ENCODE results near the gene UMODL1. TPM values are rescaled to one million over a fixed set of nuclear protein-coding genes. Genes with fewer than 3 reads are reported as not detected.

The UMODL1 gene
- total and polyA plus RNA-seq, 3 experiments from 2014 or later: 0.07 TPM; not detected in 2

GRCh38 chr21:42107177-42107880, 36.2 kb downstream of the UMODL1 start:
- Mint-ChIP-seq H3K27ac (no peak overlapping the region), H3K4me3 (no peak overlapping the region), H3K4me1 (peaks cover 4 to 7% (median 5%) of the 10 kb centered on the region in 3 donors), H3K36me3 (no peaks in the 10 kb centered on the region), H3K9me3 (no peaks in the 10 kb centered on the region), H3K27me3 (peaks cover 3 to 5% of the 10 kb centered on the region in 2 donors)
- POLR2A ChIA-PET: interaction anchor here (1.4 to 1.5 kb wide), 2 partner anchors 45 to 98 kb away, joined by 8 to 13 read pairs; partner anchors contain the start of gene ZBTB21
- H3K36me3 ChIP-seq (ENCODE audit: insufficient read depth, low read length): no peaks in the 10 kb centered on the region
- H3K27ac ChIP-seq (ENCODE audit: low read depth, low read length): no peak overlapping the region
- no peak for DNase-seq
- no peaks in the 10 kb centered on the region for H3K9me3 ChIP-seq (ENCODE audit: low read length)
- CTCF ChIA-PET: interaction anchor here (0.6 to 5.0 kb wide), 44 partner anchors 10 to 823 kb away, joined by 3 to 52 read pairs (median 5); partner anchors contain the start of genes PRDM15 and ZBTB21
- peaks cover 4% of the 10 kb centered on the region for H3K27me3 ChIP-seq (ENCODE audit: insufficient read depth, low read length, poor library complexity, severe bottlenecking)
- H3K4me3 ChIP-seq (ENCODE audit: low read length): no peak overlapping the region
- peaks cover 16% of the 10 kb centered on the region for H3K4me1 ChIP-seq (ENCODE audit: insufficient read depth, low read length)

DNA sequence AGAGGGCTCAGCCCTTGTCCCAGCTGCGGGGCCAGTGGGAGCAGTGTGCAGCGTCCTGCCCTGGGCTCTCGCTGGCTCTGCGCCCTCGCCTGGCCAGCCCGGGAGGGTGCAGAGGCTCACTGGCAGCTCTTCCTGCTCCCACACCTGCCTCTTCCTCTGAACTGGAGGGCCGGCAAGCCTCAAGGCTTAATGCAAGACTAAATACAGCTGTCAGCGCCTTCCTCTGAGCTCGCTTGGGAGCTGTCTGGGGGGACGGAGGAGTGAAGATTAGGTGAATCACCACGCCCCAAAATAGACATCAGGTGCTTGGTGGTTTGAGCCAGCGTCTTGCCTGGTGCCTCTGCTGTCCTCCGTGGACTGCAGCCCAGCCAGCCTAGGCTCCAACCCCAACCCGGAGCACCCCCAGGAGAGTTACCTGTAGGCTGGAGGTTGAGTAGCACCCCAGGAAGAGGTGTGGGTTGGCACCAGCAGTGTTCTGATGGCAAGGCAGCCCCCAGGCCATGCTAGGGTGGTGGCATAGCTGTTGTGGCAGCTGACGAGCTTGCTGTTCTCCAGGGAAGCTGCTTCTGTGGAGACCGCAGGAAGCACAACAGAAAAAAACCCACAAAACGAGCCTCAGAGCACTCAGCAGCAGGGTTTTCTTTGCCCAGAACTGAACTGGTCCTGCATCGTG, 36.9 kb downstream of the UMODL1 start:
- H3K4me3 Mint-ChIP-seq: peak overlapping the region in 2 of 7 donors; percentile 26 to 28
- Histone ChIP-seq H3K4me3 (ENCODE audit: low read length) (peak overlapping the region; percentile 23), H3K27ac (ENCODE audit: low read depth, low read length) (no peak overlapping the region)

DNA sequence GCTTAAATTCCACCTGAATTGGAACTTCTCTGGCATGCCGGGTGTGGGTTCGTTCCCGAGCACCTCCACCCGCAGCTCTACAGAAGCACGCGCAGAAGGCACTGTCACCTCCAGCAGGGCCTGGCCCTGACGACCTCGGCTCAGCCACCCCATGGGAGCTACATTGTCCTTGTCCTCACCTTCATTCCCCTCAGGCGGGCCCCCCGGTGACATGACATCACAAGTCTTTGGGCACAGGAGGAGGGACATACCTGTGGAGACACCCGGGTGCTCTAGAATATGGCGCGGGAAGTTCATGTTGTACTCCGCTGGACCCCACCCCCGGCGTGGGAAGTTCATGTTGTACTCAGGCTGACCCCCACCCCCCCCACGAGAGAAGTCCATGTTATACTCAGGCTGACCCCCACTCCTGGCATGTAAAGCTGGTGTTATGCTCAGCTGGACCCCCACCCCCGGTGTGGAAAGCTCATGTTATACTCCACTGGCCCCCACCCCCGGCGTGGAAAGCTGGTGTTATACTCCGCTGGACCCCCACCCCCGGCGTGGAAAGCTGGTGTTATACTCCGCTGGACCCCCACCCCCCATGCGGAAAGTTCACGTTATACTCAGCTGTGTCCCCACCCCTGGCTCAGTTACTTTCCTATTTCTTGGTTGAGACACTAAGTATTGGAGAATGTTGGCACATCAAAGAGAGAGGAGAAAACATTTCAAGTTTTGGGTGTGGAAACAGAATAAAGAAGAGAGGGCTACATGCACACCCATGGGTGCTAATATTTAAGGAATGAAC, 37.6 kb downstream of the UMODL1 start:
- peak overlapping the region; percentile 23 for H3K4me3 ChIP-seq (ENCODE audit: low read length)
- H3K27me3 ChIP-seq (ENCODE audit: insufficient read depth, low read length, poor library complexity, severe bottlenecking): peaks cover 6% of the 10 kb centered on the region

More for the DNA sequence above, 36.9 kb downstream of the UMODL1 start:
- Mint-ChIP-seq H3K27ac (no peak overlapping the region), H3K27me3 (peaks cover 3 to 12% of the 10 kb centered on the region in 2 donors), H3K9me3 (no peaks in the 10 kb centered on the region), H3K4me1 (peaks cover 4 to 6% (median 5%) of the 10 kb centered on the region in 3 donors), H3K36me3 (no peaks in the 10 kb centered on the region)
- peak; percentile 23 to 72 (median 56) for DNase-seq
- peaks cover 6% of the 10 kb centered on the region for H3K27me3 ChIP-seq (ENCODE audit: insufficient read depth, low read length, poor library complexity, severe bottlenecking)
- ChIA-PET CTCF (interaction anchor here (0.6 to 5.0 kb wide), 48 partner anchors 9 to 823 kb away, joined by 3 to 52 read pairs (median 4); partner anchors contain the start of genes PRDM15 and ZBTB21), POLR2A (interaction anchor here (1.4 to 1.5 kb wide), 2 partner anchors 45 to 98 kb away, joined by 8 to 13 read pairs; partner anchors contain the start of gene ZBTB21)
- H3K4me1 ChIP-seq (ENCODE audit: insufficient read depth, low read length): peaks cover 16% of the 10 kb centered on the region
- H3K36me3 ChIP-seq (ENCODE audit: insufficient read depth, low read length): no peaks in the 10 kb centered on the region
- H3K9me3 ChIP-seq (ENCODE audit: low read length): no peaks in the 10 kb centered on the region

GRCh38 chr21:42109473-42109872, 38.4 kb downstream of the UMODL1 start:
- Histone ChIP-seq H3K4me1 (ENCODE audit: insufficient read depth, low read length) (peaks cover 16% of the 10 kb centered on the region), H3K4me3 (ENCODE audit: low read length) (no peak overlapping the region), H3K27me3 (ENCODE audit: insufficient read depth, low read length, poor library complexity, severe bottlenecking) (peaks cover 10% of the 10 kb centered on the region), H3K36me3 (ENCODE audit: insufficient read depth, low read length) (no peaks in the 10 kb centered on the region), H3K9me3 (ENCODE audit: low read length) (no peaks in the 10 kb centered on the region), H3K27ac (ENCODE audit: low read depth, low read length) (no peak overlapping the region)
- H3K9me3 Mint-ChIP-seq: no peaks in the 10 kb centered on the region
- H3K4me1 Mint-ChIP-seq: peaks cover 4 to 6% (median 5%) of the 10 kb centered on the region in 3 donors
- H3K27me3 Mint-ChIP-seq: peaks cover 10 to 26% of the 10 kb centered on the region in 2 donors
- CTCF ChIA-PET: interaction anchor here (0.7 to 5.0 kb wide), 9 partner anchors 8 to 292 kb away, joined by 3 to 52 read pairs (median 19); partner anchors contain the start of gene ZBTB21
- DNase-seq: no peak
- no peaks in the 10 kb centered on the region for H3K36me3 Mint-ChIP-seq
- POLR2A ChIA-PET: no interaction called here
- H3K4me3 Mint-ChIP-seq: no peak overlapping the region
- no peak overlapping the region for H3K27ac Mint-ChIP-seq

More for the DNA sequence above, 37.6 kb downstream of the UMODL1 start:
- Histone ChIP-seq H3K27ac (ENCODE audit: low read depth, low read length) (no peak overlapping the region), H3K36me3 (ENCODE audit: insufficient read depth, low read length) (no peaks in the 10 kb centered on the region), H3K9me3 (ENCODE audit: low read length) (no peaks in the 10 kb centered on the region), H3K4me1 (ENCODE audit: insufficient read depth, low read length) (peaks cover 16% of the 10 kb centered on the region)
- Mint-ChIP-seq H3K36me3 (no peaks in the 10 kb centered on the region), H3K4me3 (no peak overlapping the region), H3K27ac (no peak overlapping the region), H3K27me3 (peaks cover 5 to 19% of the 10 kb centered on the region in 2 donors), H3K9me3 (no peaks in the 10 kb centered on the region), H3K4me1 (peaks cover 4 to 6% (median 5%) of the 10 kb centered on the region in 3 donors)
- ChIA-PET POLR2A (interaction anchor here (1.4 to 1.5 kb wide), 2 partner anchors 46 to 99 kb away, joined by 8 to 13 read pairs; partner anchors contain the start of gene ZBTB21), CTCF (interaction anchor here (0.7 to 5.0 kb wide), 33 partner anchors 8 to 824 kb away, joined by 3 to 52 read pairs (median 5); partner anchors contain the start of gene ZBTB21)
- DNase-seq: no peak

GRCh38 chr21:42109873-42110525, 38.9 kb downstream of the UMODL1 start:
- H3K27me3 Mint-ChIP-seq: peaks cover 12 to 32% of the 10 kb centered on the region in 2 donors
- no peak for DNase-seq
- Histone ChIP-seq H3K4me3 (ENCODE audit: low read length) (no peak overlapping the region), H3K9me3 (ENCODE audit: low read length) (no peaks in the 10 kb centered on the region), H3K36me3 (ENCODE audit: insufficient read depth, low read length) (no peaks in the 10 kb centered on the region), H3K4me1 (ENCODE audit: insufficient read depth, low read length) (peaks cover 16% of the 10 kb centered on the region), H3K27me3 (ENCODE audit: insufficient read depth, low read length, poor library complexity, severe bottlenecking) (peaks cover 14% of the 10 kb centered on the region), H3K27ac (ENCODE audit: low read depth, low read length) (no peak overlapping the region)
- H3K27ac Mint-ChIP-seq: no peak overlapping the region
- peaks cover 4 to 6% (median 5%) of the 10 kb centered on the region in 3 donors for H3K4me1 Mint-ChIP-seq
- no peaks in the 10 kb centered on the region for H3K9me3 Mint-ChIP-seq
- POLR2A ChIA-PET: no interaction called here
- no peaks in the 10 kb centered on the region for H3K36me3 Mint-ChIP-seq
- H3K4me3 Mint-ChIP-seq: no peak overlapping the region
- CTCF ChIA-PET: interaction anchor here (0.7 to 5.0 kb wide), 5 partner anchors 7 to 293 kb away, joined by 3 to 52 read pairs (median 32); partner anchors contain the start of gene ZBTB21

GRCh38 chr21:42110691-42111469, 39.8 kb downstream of the UMODL1 start:
- H3K9me3 ChIP-seq (ENCODE audit: low read length): no peaks in the 10 kb centered on the region
- no peak overlapping the region for H3K27ac ChIP-seq (ENCODE audit: low read depth, low read length)
- no peak for DNase-seq
- peaks cover 17% of the 10 kb centered on the region for H3K27me3 ChIP-seq (ENCODE audit: insufficient read depth, low read length, poor library complexity, severe bottlenecking)
- H3K27ac Mint-ChIP-seq: no peak overlapping the region
- no peaks in the 10 kb centered on the region for H3K9me3 Mint-ChIP-seq
- ChIA-PET CTCF (interaction anchor here (1.4 to 2.2 kb wide), 4 partner anchors 15 to 295 kb away, joined by 3 to 13 read pairs (median 4); partner anchors contain the start of gene ZBTB21), POLR2A (no interaction called here)
- H3K4me3 ChIP-seq (ENCODE audit: low read length): no peak overlapping the region
- H3K27me3 Mint-ChIP-seq: peaks cover 12 to 40% of the 10 kb centered on the region in 2 donors
- no peak overlapping the region for H3K4me3 Mint-ChIP-seq
- H3K36me3 Mint-ChIP-seq: no peaks in the 10 kb centered on the region
- peaks cover 4 to 6% (median 5%) of the 10 kb centered on the region in 3 donors for H3K4me1 Mint-ChIP-seq
- peaks cover 16% of the 10 kb centered on the region for H3K4me1 ChIP-seq (ENCODE audit: insufficient read depth, low read length)
- H3K36me3 ChIP-seq (ENCODE audit: insufficient read depth, low read length): no peaks in the 10 kb centered on the region

GRCh38 chr21:42111470-42111743, 40.3 kb downstream of the UMODL1 start:
- CTCF ChIA-PET: interaction anchor here (1.4 to 2.2 kb wide), 5 partner anchors 14 to 295 kb away, joined by 3 to 13 read pairs (median 4); partner anchors contain the start of gene ZBTB21
- Mint-ChIP-seq H3K9me3 (no peaks in the 10 kb centered on the region), H3K4me1 (peaks cover 4 to 6% (median 5%) of the 10 kb centered on the region in 3 donors), H3K27ac (no peak overlapping the region), H3K4me3 (no peak overlapping the region), H3K27me3 (peaks cover 12 to 42% of the 10 kb centered on the region in 2 donors), H3K36me3 (no peaks in the 10 kb centered on the region)
- Histone ChIP-seq H3K27me3 (ENCODE audit: insufficient read depth, low read length, poor library complexity, severe bottlenecking) (peaks cover 17% of the 10 kb centered on the region), H3K27ac (ENCODE audit: low read depth, low read length) (no peak overlapping the region), H3K4me1 (ENCODE audit: insufficient read depth, low read length) (peaks cover 16% of the 10 kb centered on the region), H3K36me3 (ENCODE audit: insufficient read depth, low read length) (no peaks in the 10 kb centered on the region), H3K4me3 (ENCODE audit: low read length) (no peak overlapping the region), H3K9me3 (ENCODE audit: low read length) (no peaks in the 10 kb centered on the region)
- DNase-seq: no peak
- POLR2A ChIA-PET: no interaction called here
